OCI-LY1 (cell line): ENCODE data around the gene CACNA2D4.

ENCODE experiments used
- H2AFZ ChIP-seq: fragments of 200-600 bp; sonication (generic), shearing (Covaris generic); 2 replicates; pipeline ENCODE4 v1.6.0; 2014; ENCODE audit warnings: antibody characterized with exemption, mild to moderate bottlenecking, low read length
- H3F3A ChIP-seq: fragments of 200-600 bp; sonication (generic), shearing (Covaris generic); 2 replicates; pipeline ENCODE4 v1.6.0; 2014; ENCODE audit warnings: mild to moderate bottlenecking, antibody characterized with exemption, low read length, moderate library complexity; ENCODE audit not compliant: insufficient read depth
- H3K27ac ChIP-seq: fragments of 200-600 bp; sonication (generic); 2 replicates; pipeline ENCODE4 v1.5.1; 2014; ENCODE audit warnings: low read length, mixed run types, mild to moderate bottlenecking, low read depth; ENCODE audit not compliant: poor library complexity, severe bottlenecking
- H3K27me3 ChIP-seq: fragments of 200-600 bp; sonication (generic); 2 replicates; pipeline ENCODE4 v1.6.0; 2014; ENCODE audit warnings: antibody characterized with exemption, mild to moderate bottlenecking, low read length, moderate library complexity; ENCODE audit not compliant: insufficient read depth
- H3K36me3 ChIP-seq: fragments of 200-600 bp; sonication (generic); 2 replicates; pipeline ENCODE4 v1.6.1; 2014; ENCODE audit warnings: mild to moderate bottlenecking, antibody characterized with exemption, low read length, moderate library complexity, mixed read lengths; ENCODE audit not compliant: insufficient read depth
- H3K4me1 ChIP-seq: fragments of 200-600 bp; sonication (generic); 2 replicates; pipeline ENCODE4 v1.5.1; 2014; ENCODE audit warnings: mild to moderate bottlenecking, low read length, moderate library complexity; ENCODE audit not compliant: insufficient read depth, severe bottlenecking
- H3K4me2 ChIP-seq: fragments of 200-600 bp; sonication (generic), shearing (Covaris generic); 2 replicates; pipeline ENCODE4 v1.6.1; 2014; ENCODE audit warnings: low read length
- H3K4me3 ChIP-seq: fragments of 200-600 bp; sonication (generic); 2 replicates; pipeline ENCODE4 v1.5.1; 2014; ENCODE audit warnings: low read length, low read depth, mild to moderate bottlenecking, mixed read lengths; ENCODE audit not compliant: poor library complexity, severe bottlenecking
- H3K79me2 ChIP-seq: fragments of 200-600 bp; shearing (Covaris generic); 2 replicates; pipeline ENCODE4 v1.6.1; 2016; ENCODE audit warnings: mixed run types, low read length, mixed read lengths; ENCODE audit not compliant: insufficient read depth
- H3K9ac ChIP-seq: fragments of 200-600 bp; sonication (generic), shearing (Covaris generic); 2 replicates; pipeline ENCODE4 v1.6.1; 2014; ENCODE audit warnings: mild to moderate bottlenecking, low read length, mixed read lengths
- H3K9me2 ChIP-seq: fragments of 200-600 bp; sonication (generic), shearing (Covaris generic); 2 replicates; pipeline ENCODE4 v1.6.1; 2014; ENCODE audit warnings: low read depth, mild to moderate bottlenecking, low read length, mixed read lengths
- H3K9me3 ChIP-seq: fragments of 200-600 bp; shearing (Covaris generic); 2 replicates; pipeline ENCODE4 v1.6.1; 2014; ENCODE audit warnings: low read length, mixed read lengths
- H4K20me1 ChIP-seq: fragments of 200-600 bp; sonication (generic), shearing (Covaris generic); 2 replicates; pipeline ENCODE4 v1.6.0; 2016; ENCODE audit warnings: mild to moderate bottlenecking, low read length; ENCODE audit not compliant: insufficient read depth
- CTCF ChIP-seq: fragments of 200-600 bp; sonication (generic), shearing (Covaris generic); IDR thresholded peaks from 2 replicates; pipeline ENCODE4 v1.5.1; 2017; ENCODE audit warnings: mild to moderate bottlenecking, antibody characterized with exemption, low read length, moderate library complexity, mixed read lengths
- EZH2 ChIP-seq: fragments of 200-600 bp; sonication (generic), shearing (Covaris generic); IDR thresholded peaks from 2 replicates; pipeline ENCODE4 v1.8.0; 2017; ENCODE audit warnings: borderline replicate concordance, mixed run types, mild to moderate bottlenecking, antibody characterized with exemption, low read length, moderate library complexity, mixed read lengths

The CACNA2D4 gene

GRCh38 chr12:1781772-1782171 lies 136.7 kb downstream of the CACNA2D4 start:
- Histone ChIP-seq H4K20me1 (no peaks in the 10 kb centered on the region), H3K4me2 (no peak overlapping the region), H3K36me3 (peaks cover 80% of the 10 kb centered on the region)

GRCh38 chr12:1779783-1780182 lies 138.7 kb downstream of the CACNA2D4 start:
- no peaks in the 10 kb centered on the region for H3K4me1 ChIP-seq
- no peak overlapping the region for H3K4me2 ChIP-seq
- no peaks in the 10 kb centered on the region for H3K9me3 ChIP-seq
- no peak overlapping the region for H3K4me3 ChIP-seq
- H3K36me3 ChIP-seq: peaks cover 73% of the 10 kb centered on the region
- no peak overlapping the region for H3K9ac ChIP-seq
- TF ChIP-seq CTCF (no peak), EZH2 (no peak)
- no peaks in the 10 kb centered on the region for H4K20me1 ChIP-seq
- H3K9me2 ChIP-seq: no peaks in the 10 kb centered on the region
- no peaks in the 10 kb centered on the region for H3F3A ChIP-seq
- no peak overlapping the region for H2AFZ ChIP-seq
- no peaks in the 10 kb centered on the region for H3K79me2 ChIP-seq
- H3K27ac ChIP-seq: no peak overlapping the region
- H3K27me3 ChIP-seq: no peaks in the 10 kb centered on the region

More at GRCh38 chr12:1781772-1782171, 136.7 kb downstream of the CACNA2D4 start:
- Histone ChIP-seq H3K4me1 (no peaks in the 10 kb centered on the region), H3K9me3 (no peaks in the 10 kb centered on the region), H3K27me3 (no peaks in the 10 kb centered on the region), H3K79me2 (no peaks in the 10 kb centered on the region), H3K4me3 (no peak overlapping the region), H3K9me2 (no peaks in the 10 kb centered on the region), H3K27ac (no peak overlapping the region), H3K9ac (no peak overlapping the region), H2AFZ (no peak overlapping the region), H3F3A (no peaks in the 10 kb centered on the region)
- TF ChIP-seq EZH2 (no peak), CTCF (no peak)

GRCh38 chr12:1778911-1779310 lies 139.5 kb downstream of the CACNA2D4 start:
- Histone ChIP-seq H3F3A (no peaks in the 10 kb centered on the region), H4K20me1 (no peaks in the 10 kb centered on the region), H3K9me2 (no peaks in the 10 kb centered on the region), H3K27me3 (no peaks in the 10 kb centered on the region), H3K4me2 (no peak overlapping the region), H3K79me2 (no peaks in the 10 kb centered on the region), H3K4me1 (no peaks in the 10 kb centered on the region), H3K27ac (no peak overlapping the region), H2AFZ (no peak overlapping the region), H3K9me3 (no peaks in the 10 kb centered on the region), H3K4me3 (no peak overlapping the region), H3K9ac (no peak overlapping the region), H3K36me3 (peaks cover 71% of the 10 kb centered on the region)
- TF ChIP-seq EZH2: no peak
- TF ChIP-seq CTCF: no peak
